GOT3 (cell line): ENCODE data around the gene MYL3.
A peak's percentile ranks its signal among the peaks of the same experiment; 100 is the strongest.
"Not testable (repeated sequence)": the region's sequence is repeated elsewhere in the genome, so short reads cannot be mapped to it uniquely, and the experiment has no call there.

Experiments used
- DNase-seq: peaks from one replicate; lab custom pipeline; 2025; ENCODE audit warnings: mixed read lengths; lab: John Stamatoyannopoulos, UW

MYL3 gene

DNA sequence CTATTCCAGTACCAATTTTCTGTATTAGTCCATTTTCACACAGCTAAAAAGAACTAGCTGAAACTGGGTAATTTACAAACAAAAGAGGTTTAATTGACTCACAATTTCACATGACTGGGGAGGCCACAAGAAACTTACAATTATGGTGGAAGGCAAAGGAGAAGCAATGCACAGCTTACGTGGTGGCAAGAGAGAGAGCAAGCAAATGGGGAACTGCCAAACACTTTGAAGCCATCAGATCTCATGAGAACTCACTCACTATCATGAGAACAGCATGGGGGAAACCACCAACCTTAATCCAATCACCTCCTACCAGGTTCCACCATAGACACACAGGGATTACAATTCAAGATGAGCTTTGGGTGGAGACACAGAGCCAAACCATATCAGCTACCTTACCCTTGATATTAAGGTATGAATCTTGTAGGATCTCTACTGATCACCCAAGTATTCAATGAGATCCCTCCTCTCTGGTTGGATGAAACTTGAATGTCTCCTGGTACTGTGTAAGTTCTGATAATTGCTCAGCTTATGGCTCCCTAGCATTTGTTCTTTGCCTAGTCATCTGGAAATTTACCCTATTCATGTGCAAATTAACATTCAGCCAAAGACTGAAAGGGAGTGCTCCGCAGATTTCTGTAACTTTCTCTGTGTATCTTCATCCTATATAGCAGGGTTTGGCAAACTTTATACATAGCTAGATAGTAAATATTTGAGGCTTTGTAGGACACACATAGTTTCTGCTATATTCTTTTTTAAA is 38.9 kb downstream of the MYL3 start:
- no peak for DNase-seq

DNA sequence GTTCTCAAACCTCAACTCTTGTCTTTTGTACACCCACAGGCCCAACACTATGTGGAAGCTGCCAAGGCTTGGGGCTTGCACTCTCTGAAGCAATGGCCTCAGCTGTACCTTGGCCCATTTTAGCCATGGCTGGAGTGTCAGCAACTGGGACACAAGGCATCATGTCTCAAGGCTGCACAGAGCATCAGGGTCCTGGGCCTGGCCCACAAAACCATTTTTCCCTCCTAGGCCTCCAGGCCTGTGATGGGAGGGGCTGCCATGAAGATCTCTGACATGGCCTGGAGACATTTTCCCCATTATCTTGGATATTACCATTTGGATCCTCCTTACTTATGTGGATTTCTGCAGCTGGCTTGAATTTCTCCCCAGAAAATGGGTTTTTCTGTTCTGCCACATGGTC is 39.9 kb downstream of the MYL3 start:
- DNase-seq: not testable (repeated sequence)

DNA sequence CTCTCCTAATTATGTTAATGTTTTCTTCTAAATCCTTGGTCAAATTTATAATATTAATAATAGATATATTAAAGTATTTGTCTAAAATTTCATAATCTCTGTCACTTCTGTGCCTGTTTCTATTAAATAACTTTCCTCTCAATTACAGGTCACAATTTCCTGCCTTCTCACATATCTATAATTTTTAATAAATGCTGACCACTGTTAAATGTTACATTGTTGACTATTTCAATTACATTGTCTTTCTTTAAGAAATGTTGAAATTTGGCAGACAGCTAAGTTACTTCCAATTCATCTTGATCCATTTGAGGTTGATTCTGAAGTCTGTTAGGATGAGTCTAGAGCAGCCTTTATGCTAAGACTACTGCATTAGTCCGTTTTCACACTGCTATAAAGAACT is 41.7 kb downstream of the MYL3 start:
- DNase-seq: no peak

DNA sequence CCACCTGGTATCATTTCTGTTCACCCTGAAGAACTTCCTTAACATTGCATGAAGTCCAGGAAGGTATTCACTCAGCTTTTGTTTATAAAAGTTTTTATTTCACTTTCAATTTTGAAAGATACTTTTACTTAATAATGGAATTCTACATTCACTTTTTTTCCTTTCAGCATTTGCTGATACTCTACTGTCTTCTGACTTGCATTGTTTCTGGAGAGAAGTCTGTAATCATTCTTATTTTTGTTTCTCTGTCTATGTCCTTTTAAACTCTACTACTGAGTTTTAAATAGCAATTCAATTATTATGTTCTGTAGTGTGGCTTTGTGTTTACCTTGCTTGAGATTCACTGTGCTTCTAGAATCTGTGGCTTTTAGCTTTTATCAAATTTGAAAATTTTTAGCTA is 42.4 kb downstream of the MYL3 start:
- no peak for DNase-seq

DNA sequence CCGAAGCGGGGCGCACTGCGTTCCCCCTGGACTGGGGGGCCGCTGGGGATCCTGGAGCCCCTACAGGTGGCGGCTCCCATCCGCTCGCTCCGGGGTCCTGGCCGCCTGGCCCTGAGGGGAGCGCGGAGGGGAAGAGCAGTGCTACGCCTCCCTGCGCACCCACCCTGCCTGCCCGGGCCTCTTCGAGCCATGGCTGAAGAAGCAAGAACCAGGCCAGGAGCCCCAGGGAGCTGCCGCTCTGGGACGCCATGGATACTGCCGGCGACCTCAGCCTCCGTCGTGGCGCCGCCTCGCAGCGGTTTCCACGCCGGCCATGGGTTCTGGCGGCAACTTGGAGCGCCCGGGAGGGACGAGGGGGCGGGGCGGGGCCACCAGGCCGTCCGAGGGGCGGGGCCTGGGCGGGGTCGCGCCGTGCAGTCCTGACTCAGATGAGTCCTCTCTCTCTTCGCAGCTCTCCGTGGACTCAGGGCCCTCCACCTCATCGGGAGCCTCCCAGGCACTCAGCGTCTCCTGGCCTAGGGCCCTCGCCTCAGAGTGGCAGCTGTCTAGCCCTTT is 50.9 kb downstream of the MYL3 start:
- DNase-seq: peak; percentile 7

DNA sequence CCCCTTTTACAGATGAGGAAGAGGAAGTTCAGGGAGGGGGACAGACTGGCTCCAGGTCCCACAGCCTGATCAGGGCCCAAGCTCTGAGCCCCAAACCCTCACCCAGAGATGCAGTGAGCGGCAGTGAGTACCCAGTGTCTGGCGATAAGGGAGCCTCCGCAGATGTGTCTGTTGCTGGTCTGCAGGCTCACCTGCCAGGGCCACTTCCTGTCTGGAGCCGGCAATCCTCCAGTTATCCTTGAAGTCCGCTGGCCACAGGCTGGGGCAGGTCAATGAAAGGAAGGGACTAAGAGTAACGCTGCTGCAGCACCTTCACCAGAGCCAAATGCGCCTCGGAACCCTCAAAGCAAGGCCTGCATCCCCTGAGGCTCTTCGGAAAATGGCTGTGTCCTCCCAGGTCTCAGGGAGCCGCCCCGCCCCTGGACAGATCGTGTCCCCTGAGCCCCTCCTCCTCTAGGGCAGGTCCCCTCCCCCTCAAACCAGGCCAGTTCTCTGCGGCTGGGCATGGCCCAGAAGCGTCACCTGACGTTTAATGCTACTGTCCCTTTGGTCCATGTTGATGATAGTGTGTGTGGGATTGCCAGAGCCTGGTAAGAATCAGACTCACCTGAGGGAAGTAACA is 51.5 kb downstream of the MYL3 start:
- DNase-seq: no peak

DNA sequence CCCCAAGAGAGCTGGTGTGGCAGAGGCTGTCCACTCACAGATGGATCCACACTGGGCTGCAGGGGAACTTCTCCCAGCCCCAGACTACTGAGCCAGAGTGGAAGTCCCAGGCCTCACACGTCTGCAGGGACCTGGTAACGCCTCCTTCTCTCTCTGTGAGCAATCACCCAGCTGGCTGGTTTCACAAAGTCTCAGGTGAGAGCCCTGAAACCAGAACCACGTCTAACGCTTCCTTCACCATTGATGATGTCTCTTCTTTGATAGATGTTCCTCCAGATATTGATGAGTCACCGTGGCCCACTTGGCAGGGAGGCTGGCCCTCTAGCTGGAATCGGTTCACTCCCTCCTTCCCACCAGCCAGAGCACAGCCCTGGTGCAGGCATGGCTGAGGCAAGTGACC is 54.5 kb downstream of the MYL3 start:
- DNase-seq: not testable (repeated sequence)
